K562 (cell line): ENCODE measurements around the gene PCMTD2. TPM values are rescaled to one million over a fixed set of nuclear protein-coding genes. Genes with fewer than 3 reads are reported as not detected.

Experiments
- ATAC-seq: fragments of 200-7000 bp; cut with Tn5 transposase; 3 replicates; pipeline ENCODE4 v1.9.1; 2020; ENCODE audit warnings: moderate library complexity
- BruUV-seq: library from RNA; stranded (reverse); fragments of 400-500 nt; replicated peaks from 2 replicates; lab custom pipeline; 2021; lab: Mats Ljungman, UMichigan
- CTCF ChIA-PET: fragments of 300-600 bp; formaldehyde crosslinking; extraction: SDS; loops from one replicate; lab custom pipeline; 2021; ENCODE audit warnings: low intra/inter-chr PET ratio; lab: Yijun Ruan, JAX
- POLR2A ChIA-PET: fragments of 300-600, 350-650 bp; sonication (Branson Sonifier 250); formaldehyde crosslinking; extraction: SDS; loops from one replicate; lab custom pipeline; 2021; ENCODE audit warnings: antibody characterized with exemption, inconsistent platforms; lab: Yijun Ruan, JAX
- DNase-seq, 4 experiments: peaks; one replicate each; pipeline versions ENCODE4 v3.0.0 to v3.0.0-alpha.2; 2011 to 2018; ENCODE audit warnings: low spot score in 3 of 4, mixed read lengths in 3 of 4; ENCODE audit errors: extremely low read depth in 1 of 4
- FAIRE-seq: peaks from 2 replicates; lab custom pipeline; 2011; peaks lifted over from hg19 to GRCh38; lab: Jason Lieb, UNC
- H2AFZ ChIP-seq: 2 replicates; pipeline ENCODE4 v1.6.0; 2011; ENCODE audit warnings: low read depth, low read length, control low read depth, inconsistent platforms
- H3K27ac ChIP-seq: fragments of 200-600 bp; 3 replicates; pipeline ENCODE4 v1.8.0; 2011; ENCODE audit warnings: low read depth, mild to moderate bottlenecking, control low read depth, inconsistent platforms, low read length, moderate library complexity, mixed read lengths; ENCODE audit errors: extremely low read depth
- H3K27me3 ChIP-seq, 2 experiments: fragments of 300-600 bp in 1 of 2; 2 replicates in 1 of 2; 3 replicates in 1 of 2; pipeline versions ENCODE4 v1.6.0 to v1.8.0; 2011; ENCODE audit warnings: inconsistent platforms in 2 of 2, low read length in 2 of 2, mild to moderate bottlenecking in 1 of 2, mixed read lengths in 1 of 2, moderate library complexity in 1 of 2; ENCODE audit not compliant: control insufficient read depth in 2 of 2, insufficient read depth in 2 of 2
- H3K36me3 ChIP-seq: fragments of 300-600 bp; 3 replicates; pipeline ENCODE4 v1.8.0; 2011; ENCODE audit warnings: mild to moderate bottlenecking, low read length, inconsistent platforms; ENCODE audit not compliant: control insufficient read depth, insufficient read depth
- H3K4me1 ChIP-seq, 2 experiments: fragments of 200-600 bp in 1 of 2; replicated peaks in 1 of 2; 2 replicates in 1 of 2; 3 replicates in 1 of 2; pipeline versions ENCODE4 v1.5.1 to v1.8.0; 2011; ENCODE audit warnings: inconsistent platforms in 2 of 2, low read length in 2 of 2, mild to moderate bottlenecking in 1 of 2, mixed read lengths in 1 of 2, moderate library complexity in 1 of 2; ENCODE audit not compliant: control insufficient read depth in 2 of 2, insufficient read depth in 2 of 2
- H3K4me2 ChIP-seq: 2 replicates; pipeline ENCODE4 v1.6.1; 2011; ENCODE audit warnings: low read length, control low read depth, inconsistent platforms, mixed read lengths; ENCODE audit not compliant: insufficient read depth
- H3K4me3 ChIP-seq: fragments of 200-600 bp; sonication (generic), shearing (Covaris generic); 2 replicates; pipeline ENCODE4 v1.5.1; 2016; ENCODE audit warnings: control low read depth, inconsistent platforms
- H3K79me2 ChIP-seq: fragments of 200-600 bp; 3 replicates; pipeline ENCODE4 v1.8.0; 2011; ENCODE audit warnings: low read length, inconsistent platforms; ENCODE audit not compliant: control insufficient read depth, insufficient read depth
- H3K9ac ChIP-seq, 2 experiments: 2 replicates each; pipeline versions ENCODE4 v1.6.0 to v1.6.1; 2011; ENCODE audit warnings: low read depth in 2 of 2, low read length in 2 of 2, control low read depth in 1 of 2, inconsistent platforms in 1 of 2, mild to moderate bottlenecking in 1 of 2, mixed read lengths in 1 of 2; ENCODE audit not compliant: insufficient read depth in 1 of 2
- H3K9me1 ChIP-seq: one replicate; pipeline ENCODE4 v1.6.0; 2011; ENCODE audit warnings: inconsistent platforms, mild to moderate bottlenecking, low read length, moderate library complexity; ENCODE audit not compliant: control insufficient read depth, insufficient read depth
- H3K9me3 ChIP-seq: replicated peaks from 2 replicates; pipeline ENCODE4 v1.5.1; 2011; ENCODE audit warnings: low read depth, low read length, inconsistent platforms; ENCODE audit not compliant: control insufficient read depth, insufficient read depth
- H4K20me1 ChIP-seq: replicated peaks from 2 replicates; pipeline ENCODE4 v1.6.1; 2011; ENCODE audit warnings: low read length, inconsistent platforms, mixed read lengths; ENCODE audit not compliant: control insufficient read depth, insufficient read depth
- C11orf30 ChIP-seq: fragments of 450-650 bp; IDR thresholded peaks from 2 replicates; pipeline ENCODE4 v1.6.1; 2016; ENCODE audit warnings: low read depth, mild to moderate bottlenecking
- FOXJ3 ChIP-seq: sonication (generic); formaldehyde crosslinking; IDR thresholded peaks from 2 replicates; pipeline ENCODE4 v1.4.0; 2020; ENCODE audit warnings: mild to moderate bottlenecking, missing genetic modification reagents
- KDM2B ChIP-seq: fragments of 250-450 bp; sonication (Bioruptor Pico); IDR thresholded peaks from 2 replicates; pipeline ENCODE4 v1.8.0; 2021; ENCODE audit warnings: mild to moderate bottlenecking, moderate library complexity
- MYNN ChIP-seq, 2 experiments: sonication (generic); formaldehyde crosslinking in 1 of 2; IDR thresholded peaks; 2 replicates each; pipeline versions ENCODE4 v1.5.0 to v1.6.1; 2016 to 2020; ENCODE audit warnings: antibody characterized with exemption in 1 of 2, missing genetic modification reagents in 1 of 2
- NCOA4 ChIP-seq: fragments of 450-650 bp; IDR thresholded peaks from 2 replicates; pipeline ENCODE4 v1.6.1; 2018; ENCODE audit warnings: mild to moderate bottlenecking; ENCODE audit not compliant: partially characterized antibody
- POLR2G ChIP-seq: fragments of 200-400 bp; formaldehyde crosslinking; IDR thresholded peaks from 2 replicates; pipeline ENCODE4 v1.6.1; 2017; ENCODE audit warnings: low read depth, mild to moderate bottlenecking, antibody characterized with exemption, low read length, moderate library complexity
- ZNF3 ChIP-seq: fragments of 250-450 bp; sonication (Bioruptor Pico); IDR thresholded peaks from 2 replicates; pipeline ENCODE4 v1.5.0; 2021; ENCODE audit warnings: mild to moderate bottlenecking, moderate library complexity
- ZNF347 ChIP-seq: fragments of 450-650 bp; formaldehyde crosslinking; IDR thresholded peaks from 2 replicates; pipeline ENCODE4 v1.4.0; 2020; ENCODE audit warnings: low read depth, mild to moderate bottlenecking, moderate library complexity
- WGBS: fragments of 100-300 bp; shearing (Covaris generic); methylation state at CpG from one replicate; pipeline ENCODE4 v1.1.6; 2016; ENCODE audit warnings: low coverage, mixed read lengths; ENCODE audit not compliant: insufficient coverage; ENCODE audit errors: missing lambda C conversion rate; 5-methylcytosine and 5-hydroxymethylcytosine counted together
- in situ Hi-C: fragments of 300-500 bp; cut with MboI; formaldehyde crosslinking; loops from 4 replicates; pipeline ENCODE4 v1.15.0; 2018; ENCODE audit warnings: inconsistent platforms, mixed read lengths
- intact Hi-C: fragments of 100-400 bp; cut with micrococcal nuclease; formaldehyde crosslinking; loops from 2 replicates; pipeline ENCODE4 v1.14.2; 2022
- polyA plus RNA-seq, 8 experiments: library from polyadenylated mRNA; depleted of rRNA in 4 of 8; stranded (reverse) in 5 of 8; unstranded in 3 of 8; fragments of >200 nt; fragmentation: Nextera tagmentation in 2 of 8; fragmentation: Illumina TruSeq in 1 of 8; extraction: Ambion mirVana in 2 of 8; extraction: Trizol in 1 of 8; gene quantifications; 2 replicates each; pipeline versions ENCODE4 v1.2.1 to v1.2.3, GENCODE V29; 2011 to 2014; ENCODE audit warnings: inconsistent platforms in 1 of 8, missing spikeins in 1 of 8
- total RNA-seq, 7 experiments: library from RNA; depleted of rRNA in 6 of 7; stranded (reverse); fragments of >200 nt in 6 of 7; fragmentation: Illumina TruSeq in 2 of 7; extraction: Trizol in 2 of 7; gene quantifications; 2 replicates each; pipeline versions ENCODE4 v1.2.1 to v1.2.3, GENCODE V29; 2011 to 2021; ENCODE audit warnings: low replicate concordance in 1 of 7
- TF ChIP-seq, protein P1 (sequence below): fragments of 250-450 bp; sonication (Bioruptor Pico); IDR thresholded peaks from 2 replicates; pipeline ENCODE4 v1.8.0; 2021; ENCODE audit warnings: borderline replicate concordance, mild to moderate bottlenecking, moderate library complexity; ENCODE audit not compliant: poor library complexity, severe bottlenecking
- TF ChIP-seq, protein P2 (sequence below): fragments of 450-650 bp; formaldehyde crosslinking; IDR thresholded peaks from 2 replicates; pipeline ENCODE4 v1.4.0; 2020; ENCODE audit warnings: mild to moderate bottlenecking, moderate library complexity
- TF ChIP-seq, protein P3 (sequence below): fragments of 250-450 bp; sonication (Bioruptor Pico); IDR thresholded peaks from 2 replicates; pipeline ENCODE4 v1.4.0; 2020; ENCODE audit warnings: mild to moderate bottlenecking, moderate library complexity, borderline replicate concordance

The PCMTD2 gene
- total and polyA plus RNA-seq, 9 of the 15 experiments (the other 6 are each of a cell fraction or from before 2014, with no cell fraction given) = 11.3 to 49.3 (median 28.4) TPM

DNA sequence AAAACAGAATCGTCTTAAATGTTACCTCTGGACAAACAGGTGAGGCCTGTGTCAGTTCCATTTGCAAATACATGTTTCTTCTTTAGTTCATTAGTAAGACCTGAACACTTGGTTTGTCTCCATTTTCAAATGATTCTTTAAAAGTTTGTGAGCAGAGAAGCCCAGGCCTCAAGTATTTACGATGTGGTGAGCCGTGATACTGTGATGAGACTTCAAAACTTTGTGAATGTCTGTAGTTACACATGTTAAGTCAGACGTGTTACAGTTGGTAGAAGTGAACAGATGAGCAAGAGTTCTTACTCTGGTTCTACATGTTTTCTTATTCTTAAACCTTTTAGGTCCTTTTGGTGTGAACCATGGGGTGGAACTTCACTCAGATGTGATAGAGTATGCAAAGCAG lies 8.5 kb downstream of the PCMTD2 start (continued):
- TF ChIP-seq POLR2G (no peak), KDM2B (CRISPR knock-in tag) (no peak), ZNF347 (CRISPR knock-in tag) (no peak), NCOA4 (no peak)
- TF ChIP-seq, protein P1, sequence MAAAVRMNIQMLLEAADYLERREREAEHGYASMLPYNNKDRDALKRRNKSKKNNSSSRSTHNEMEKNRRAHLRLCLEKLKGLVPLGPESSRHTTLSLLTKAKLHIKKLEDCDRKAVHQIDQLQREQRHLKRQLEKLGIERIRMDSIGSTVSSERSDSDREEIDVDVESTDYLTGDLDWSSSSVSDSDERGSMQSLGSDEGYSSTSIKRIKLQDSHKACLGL (CRISPR knock-in tag) = no peak
- TF ChIP-seq, all 486 proteins: peak for 0

DNA sequence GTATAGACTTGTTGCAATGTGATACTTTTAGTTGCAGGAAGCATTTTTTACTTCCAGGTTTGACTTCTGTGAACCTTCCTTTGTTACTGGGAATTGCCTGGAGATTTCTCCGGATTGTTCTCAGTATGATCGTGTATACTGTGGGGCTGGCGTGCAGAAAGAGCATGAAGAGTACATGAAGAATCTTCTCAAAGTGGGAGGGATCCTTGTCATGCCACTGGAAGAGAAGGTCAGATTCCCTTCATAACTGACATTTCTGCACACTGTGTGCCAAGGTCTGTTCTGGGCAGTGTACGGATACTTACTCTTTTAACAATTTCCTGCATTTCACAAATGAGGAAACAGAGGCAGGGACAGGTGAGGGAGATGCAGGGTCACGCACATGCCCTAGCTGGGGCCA lies 9.7 kb downstream of the PCMTD2 start:
- WGBS = 59% methylated on average over 5 of the region's 5 CpGs
- peaks cover 8% of the 10 kb centered on the region for H3K9me3 ChIP-seq
- no peaks in the 10 kb centered on the region for H4K20me1 ChIP-seq
- peaks cover 2% of the 10 kb centered on the region; the same call in 1 of the 3 replicates for H3K79me2 ChIP-seq
- CTCF ChIA-PET = no interaction called here
- H3K27ac ChIP-seq = no peak overlapping the region
- ATAC-seq (no peak), DNase-seq (no peak)
- H3K27me3 ChIP-seq = no peaks in the 10 kb centered on the region
- H3K4me3 ChIP-seq = no peak overlapping the region
- peaks cover 0 to 9% of the 10 kb centered on the region in 2 experiments; a peak in 1 of 5 replicates for H3K4me1 ChIP-seq
- in situ Hi-C loops = no loop called here
- H2AFZ ChIP-seq = no peak overlapping the region
- no peaks in the 10 kb centered on the region for H3K9me1 ChIP-seq
- no peak overlapping the region for H3K4me2 ChIP-seq
- peaks cover 7% of the 10 kb centered on the region; the same call in 1 of the 3 replicates for H3K36me3 ChIP-seq
- TF ChIP-seq FOXJ3 (CRISPR knock-in tag) (no peak), C11orf30 (no peak), MYNN (IDR thresholded peaks at IDR 0.05) (no peak), MYNN (CRISPR knock-in tag; IDR thresholded peaks at IDR 0.05) (no peak), ZNF3 (CRISPR knock-in tag) (no peak)
- TF ChIP-seq, protein P2, sequence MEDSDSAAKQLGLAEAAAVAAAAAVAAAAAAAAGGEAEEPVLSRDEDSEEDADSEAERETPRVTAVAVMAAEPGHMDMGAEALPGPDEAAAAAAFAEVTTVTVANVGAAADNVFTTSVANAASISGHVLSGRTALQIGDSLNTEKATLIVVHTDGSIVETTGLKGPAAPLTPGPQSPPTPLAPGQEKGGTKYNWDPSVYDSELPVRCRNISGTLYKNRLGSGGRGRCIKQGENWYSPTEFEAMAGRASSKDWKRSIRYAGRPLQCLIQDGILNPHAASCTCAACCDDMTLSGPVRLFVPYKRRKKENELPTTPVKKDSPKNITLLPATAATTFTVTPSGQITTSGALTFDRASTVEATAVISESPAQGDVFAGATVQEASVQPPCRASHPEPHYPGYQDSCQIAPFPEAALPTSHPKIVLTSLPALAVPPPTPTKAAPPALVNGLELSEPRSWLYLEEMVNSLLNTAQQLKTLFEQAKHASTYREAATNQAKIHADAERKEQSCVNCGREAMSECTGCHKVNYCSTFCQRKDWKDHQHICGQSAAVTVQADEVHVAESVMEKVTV (CRISPR knock-in tag) = no peak
- TF ChIP-seq, protein P3, sequence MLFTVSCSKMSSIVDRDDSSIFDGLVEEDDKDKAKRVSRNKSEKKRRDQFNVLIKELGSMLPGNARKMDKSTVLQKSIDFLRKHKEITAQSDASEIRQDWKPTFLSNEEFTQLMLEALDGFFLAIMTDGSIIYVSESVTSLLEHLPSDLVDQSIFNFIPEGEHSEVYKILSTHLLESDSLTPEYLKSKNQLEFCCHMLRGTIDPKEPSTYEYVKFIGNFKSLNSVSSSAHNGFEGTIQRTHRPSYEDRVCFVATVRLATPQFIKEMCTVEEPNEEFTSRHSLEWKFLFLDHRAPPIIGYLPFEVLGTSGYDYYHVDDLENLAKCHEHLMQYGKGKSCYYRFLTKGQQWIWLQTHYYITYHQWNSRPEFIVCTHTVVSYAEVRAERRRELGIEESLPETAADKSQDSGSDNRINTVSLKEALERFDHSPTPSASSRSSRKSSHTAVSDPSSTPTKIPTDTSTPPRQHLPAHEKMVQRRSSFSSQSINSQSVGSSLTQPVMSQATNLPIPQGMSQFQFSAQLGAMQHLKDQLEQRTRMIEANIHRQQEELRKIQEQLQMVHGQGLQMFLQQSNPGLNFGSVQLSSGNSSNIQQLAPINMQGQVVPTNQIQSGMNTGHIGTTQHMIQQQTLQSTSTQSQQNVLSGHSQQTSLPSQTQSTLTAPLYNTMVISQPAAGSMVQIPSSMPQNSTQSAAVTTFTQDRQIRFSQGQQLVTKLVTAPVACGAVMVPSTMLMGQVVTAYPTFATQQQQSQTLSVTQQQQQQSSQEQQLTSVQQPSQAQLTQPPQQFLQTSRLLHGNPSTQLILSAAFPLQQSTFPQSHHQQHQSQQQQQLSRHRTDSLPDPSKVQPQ = no peak
- TF ChIP-seq, all 486 proteins: peak for 0
- peak; percentile 19 for FAIRE-seq
- H3K9ac ChIP-seq = no peak overlapping the region
- BruUV-seq = no TSS peak
- POLR2A ChIA-PET = no interaction called here
- intact Hi-C loops = no loop called here
